ENCODE results near the gene DDX23.

DNA sequence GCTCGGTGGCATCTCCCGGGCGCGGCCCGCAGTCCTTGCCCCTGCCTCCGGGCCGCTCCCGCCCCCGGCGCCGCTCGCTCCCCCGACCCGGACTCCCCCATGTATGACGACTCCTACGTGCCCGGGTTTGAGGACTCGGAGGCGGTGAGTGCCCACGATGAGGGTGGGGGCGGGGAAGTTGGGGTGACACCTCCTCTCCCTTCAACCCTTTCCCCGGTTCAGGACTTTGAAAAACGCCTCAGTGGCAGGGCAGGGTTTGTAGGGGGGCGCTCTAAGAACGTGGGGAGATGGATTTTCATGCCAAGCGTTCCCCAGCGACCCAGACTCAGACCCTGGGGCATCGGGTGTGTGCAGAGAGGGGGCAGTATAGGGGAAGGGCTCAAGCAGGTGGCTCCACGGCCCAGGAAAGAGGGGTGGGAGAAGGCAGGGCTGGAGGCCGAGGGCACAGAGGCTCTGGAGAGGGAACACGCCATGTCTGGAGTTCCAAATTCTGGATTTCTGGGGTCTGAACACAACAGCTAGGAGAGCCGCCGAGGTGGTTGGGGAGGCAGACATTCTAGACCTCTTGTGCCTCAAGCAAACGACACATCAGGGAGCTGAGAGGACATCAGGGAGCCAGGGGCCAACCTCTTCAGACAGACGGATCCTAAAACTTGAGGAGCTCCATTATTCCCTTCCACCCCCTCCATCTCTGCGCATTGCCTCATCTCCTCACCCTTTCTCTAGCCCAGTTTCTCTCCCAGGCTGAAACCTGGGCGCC is 33.0 kb downstream of the DDX23 start:
- TF ChIP-seq POLR2A (IDR thresholded peaks at IDR 0.05) = no peak
- TF ChIP-seq CTCF (IDR thresholded peaks at IDR 0.05) = no peak

Data from breast epithelium (tissue), 3 donors.